WTC11 (cell line): ENCODE measurements around the gene FHIT. TPM values are rescaled to one million over a fixed set of nuclear protein-coding genes. Genes with fewer than 3 reads are reported as not detected.

Experiments used
- ATAC-seq: fragments of 200-7000 bp; cut with Tn5 transposase; 2 replicates; pipeline ENCODE4 v1.10.0; 2021; ENCODE audit warnings: mild to moderate bottlenecking, moderate library complexity
- CTCF ChIA-PET: fragments of 300-600 bp; sonication (Branson Sonifier 250); formaldehyde crosslinking; loops from one replicate; lab custom pipeline; 2021; ENCODE audit warnings: antibody characterized with exemption; lab: Charles Lee
- POLR2A ChIA-PET: fragments of 350-600 bp; sonication (Branson Sonifier 250); formaldehyde crosslinking; loops from one replicate; lab custom pipeline; 2021; ENCODE audit warnings: antibody characterized with exemption; lab: Charles Lee
- DNase-seq: peaks from one replicate; pipeline ENCODE4 v3.0.0; 2021; ENCODE audit warnings: low spot score
- H3K27ac Mint-ChIP-seq: 2 replicates; pipeline ENCODE4 v1.8.0; 2021; ENCODE audit warnings: mixed read lengths
- H3K27me3 Mint-ChIP-seq: 2 replicates; pipeline ENCODE4 v1.8.0; 2021; ENCODE audit warnings: low read depth, mild to moderate bottlenecking, moderate library complexity, mixed read lengths
- H3K36me3 Mint-ChIP-seq: 2 replicates; pipeline ENCODE4 v1.8.0; 2021; ENCODE audit warnings: mixed read lengths
- H3K4me1 Mint-ChIP-seq: 2 replicates; pipeline ENCODE4 v1.8.0; 2022; ENCODE audit warnings: mixed read lengths
- H3K4me3 Mint-ChIP-seq: 2 replicates; pipeline ENCODE4 v1.8.0; 2021; ENCODE audit warnings: mild to moderate bottlenecking, moderate library complexity, mixed read lengths
- H3K9me3 Mint-ChIP-seq: 2 replicates; pipeline ENCODE4 v1.8.0; 2021; ENCODE audit warnings: mixed read lengths
- ESRRA ChIP-seq: sonication (generic); formaldehyde crosslinking; IDR thresholded peaks from 2 replicates; pipeline ENCODE4 v1.8.1; 2022; ENCODE audit warnings: mild to moderate bottlenecking, missing genetic modification reagents, borderline replicate concordance
- JAZF1 ChIP-seq: fragments of 250-450 bp; sonication (Bioruptor Pico); IDR thresholded peaks from 2 replicates; pipeline ENCODE4 v1.9.0; 2021; ENCODE audit warnings: moderate library complexity, mild to moderate bottlenecking, inconsistent platforms
- NFE2L1 ChIP-seq: sonication (generic); formaldehyde crosslinking; IDR thresholded peaks from 2 replicates; pipeline ENCODE4 v1.8.1; 2023; ENCODE audit warnings: missing genetic modification reagents
- RELA ChIP-seq: sonication (generic); formaldehyde crosslinking; IDR thresholded peaks from 2 replicates; pipeline ENCODE4 v1.8.1; 2022; ENCODE audit warnings: missing genetic modification reagents, mild to moderate bottlenecking, borderline replicate concordance
- SMAD3 ChIP-seq: sonication (generic); formaldehyde crosslinking; IDR thresholded peaks from 2 replicates; pipeline ENCODE4 v1.8.0; 2022; ENCODE audit warnings: missing genetic modification reagents, mild to moderate bottlenecking, borderline replicate concordance
- ZBTB43 ChIP-seq: sonication (generic); formaldehyde crosslinking; IDR thresholded peaks from 2 replicates; pipeline ENCODE4 v1.8.1; 2023; ENCODE audit warnings: mild to moderate bottlenecking, missing genetic modification reagents
- ZNF219 ChIP-seq: sonication (generic); formaldehyde crosslinking; IDR thresholded peaks from 2 replicates; pipeline ENCODE4 v1.8.0; 2023; ENCODE audit warnings: missing genetic modification reagents, mild to moderate bottlenecking, borderline replicate concordance
- ZNF263 ChIP-seq: sonication (generic); formaldehyde crosslinking; IDR thresholded peaks from 2 replicates; pipeline ENCODE4 v1.8.1; 2022; ENCODE audit warnings: low read depth, mild to moderate bottlenecking, moderate library complexity, missing genetic modification reagents
- ZNF423 ChIP-seq: fragments of 250-450 bp; sonication (Bioruptor Pico); IDR thresholded peaks from 2 replicates; pipeline ENCODE4 v2.1.2; 2022; ENCODE audit warnings: mild to moderate bottlenecking, moderate library complexity
- ZNF512 ChIP-seq: sonication (generic); formaldehyde crosslinking; IDR thresholded peaks from 2 replicates; pipeline ENCODE4 v1.8.1; 2022; ENCODE audit warnings: missing genetic modification reagents, borderline replicate concordance
- total RNA-seq: library from RNA; stranded (reverse); gene quantifications from 3 replicates; pipeline ENCODE4 v1.2.3, GENCODE V29; 2021
- TF ChIP-seq, protein P1 (sequence below): sonication (generic); formaldehyde crosslinking; IDR thresholded peaks from 2 replicates; pipeline ENCODE4 v1.8.0; 2022; ENCODE audit warnings: mild to moderate bottlenecking, missing genetic modification reagents
- TF ChIP-seq, protein P2 (sequence below): fragments of 250-450 bp; sonication (Bioruptor Pico); IDR thresholded peaks from 2 replicates; pipeline ENCODE4 v1.9.0; 2021; ENCODE audit warnings: mild to moderate bottlenecking
- TF ChIP-seq, protein P3 (sequence below): fragments of 200-600 bp; IDR thresholded peaks from 2 replicates; pipeline ENCODE4 v1.8.0; 2022; ENCODE audit warnings: antibody characterized with exemption
- TF ChIP-seq, protein P4 (sequence below): sonication (generic); formaldehyde crosslinking; conservative IDR thresholded peaks from 2 replicates; pipeline ENCODE4 v1.8.1; 2023; ENCODE audit warnings: mild to moderate bottlenecking, low read depth, missing genetic modification reagents, moderate library complexity
- TF ChIP-seq, protein P5 (sequence below): fragments of 250-450 bp; sonication (Bioruptor Pico); IDR thresholded peaks from 2 replicates; pipeline ENCODE4 v1.9.0; 2021; ENCODE audit warnings: mild to moderate bottlenecking, borderline replicate concordance

FHIT gene
- total RNA-seq, 1 experiment from 2014 or later, result 2.6 TPM

DNA sequence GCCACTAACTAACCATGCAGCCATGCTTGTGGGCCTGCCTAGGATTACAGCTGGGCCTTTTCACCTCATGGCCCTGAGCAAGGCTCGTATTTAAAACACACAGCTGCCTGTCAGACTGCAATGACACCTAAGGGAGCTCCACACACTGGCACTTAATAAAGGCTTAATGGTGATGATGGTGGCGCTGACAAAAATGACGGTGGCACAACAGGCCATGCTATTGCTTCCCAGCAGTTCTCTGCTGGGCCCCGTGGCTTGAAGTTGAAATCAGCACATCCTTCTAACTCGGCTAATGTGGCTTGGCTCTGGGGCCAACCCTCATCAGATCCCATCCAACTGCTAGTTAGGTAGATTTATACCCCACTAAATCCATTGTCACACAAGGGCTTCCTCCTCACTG, 112.9 kb downstream of the FHIT start:
- ATAC-seq, result no peak
- DNase-seq, result no peak
- ChIA-PET POLR2A (interaction anchor here (0.5 kb wide), 1 partner anchor 414 kb away, joined by 3 read pairs; no protein-coding TSS in a partner anchor), CTCF (no interaction called here)
- H3K9me3 Mint-ChIP-seq, result no peaks in the 10 kb centered on the region
- no peak overlapping the region for H3K4me3 Mint-ChIP-seq
- H3K4me1 Mint-ChIP-seq, result peaks cover 42% of the 10 kb centered on the region
- TF ChIP-seq, protein P1, sequence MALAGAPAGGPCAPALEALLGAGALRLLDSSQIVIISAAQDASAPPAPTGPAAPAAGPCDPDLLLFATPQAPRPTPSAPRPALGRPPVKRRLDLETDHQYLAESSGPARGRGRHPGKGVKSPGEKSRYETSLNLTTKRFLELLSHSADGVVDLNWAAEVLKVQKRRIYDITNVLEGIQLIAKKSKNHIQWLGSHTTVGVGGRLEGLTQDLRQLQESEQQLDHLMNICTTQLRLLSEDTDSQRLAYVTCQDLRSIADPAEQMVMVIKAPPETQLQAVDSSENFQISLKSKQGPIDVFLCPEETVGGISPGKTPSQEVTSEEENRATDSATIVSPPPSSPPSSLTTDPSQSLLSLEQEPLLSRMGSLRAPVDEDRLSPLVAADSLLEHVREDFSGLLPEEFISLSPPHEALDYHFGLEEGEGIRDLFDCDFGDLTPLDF (CRISPR knock-in tag), result no peak
- TF ChIP-seq ZNF423 (no peak), RELA (CRISPR knock-in tag) (no peak)
- H3K36me3 Mint-ChIP-seq, result no peaks in the 10 kb centered on the region
- H3K27me3 Mint-ChIP-seq, result no peaks in the 10 kb centered on the region
- no peak overlapping the region for H3K27ac Mint-ChIP-seq

GRCh38 chr3:61136191-61136590, 115.1 kb downstream of the FHIT start:
- H3K27ac Mint-ChIP-seq, result no peak overlapping the region
- H3K4me3 Mint-ChIP-seq, result no peak overlapping the region
- ATAC-seq (no peak), DNase-seq (no peak)
- ChIA-PET POLR2A (no interaction called here), CTCF (no interaction called here)
- no peaks in the 10 kb centered on the region for H3K36me3 Mint-ChIP-seq
- peaks cover 24% of the 10 kb centered on the region for H3K4me1 Mint-ChIP-seq
- H3K9me3 Mint-ChIP-seq, result no peaks in the 10 kb centered on the region
- H3K27me3 Mint-ChIP-seq, result no peaks in the 10 kb centered on the region
- TF ChIP-seq, protein P2, sequence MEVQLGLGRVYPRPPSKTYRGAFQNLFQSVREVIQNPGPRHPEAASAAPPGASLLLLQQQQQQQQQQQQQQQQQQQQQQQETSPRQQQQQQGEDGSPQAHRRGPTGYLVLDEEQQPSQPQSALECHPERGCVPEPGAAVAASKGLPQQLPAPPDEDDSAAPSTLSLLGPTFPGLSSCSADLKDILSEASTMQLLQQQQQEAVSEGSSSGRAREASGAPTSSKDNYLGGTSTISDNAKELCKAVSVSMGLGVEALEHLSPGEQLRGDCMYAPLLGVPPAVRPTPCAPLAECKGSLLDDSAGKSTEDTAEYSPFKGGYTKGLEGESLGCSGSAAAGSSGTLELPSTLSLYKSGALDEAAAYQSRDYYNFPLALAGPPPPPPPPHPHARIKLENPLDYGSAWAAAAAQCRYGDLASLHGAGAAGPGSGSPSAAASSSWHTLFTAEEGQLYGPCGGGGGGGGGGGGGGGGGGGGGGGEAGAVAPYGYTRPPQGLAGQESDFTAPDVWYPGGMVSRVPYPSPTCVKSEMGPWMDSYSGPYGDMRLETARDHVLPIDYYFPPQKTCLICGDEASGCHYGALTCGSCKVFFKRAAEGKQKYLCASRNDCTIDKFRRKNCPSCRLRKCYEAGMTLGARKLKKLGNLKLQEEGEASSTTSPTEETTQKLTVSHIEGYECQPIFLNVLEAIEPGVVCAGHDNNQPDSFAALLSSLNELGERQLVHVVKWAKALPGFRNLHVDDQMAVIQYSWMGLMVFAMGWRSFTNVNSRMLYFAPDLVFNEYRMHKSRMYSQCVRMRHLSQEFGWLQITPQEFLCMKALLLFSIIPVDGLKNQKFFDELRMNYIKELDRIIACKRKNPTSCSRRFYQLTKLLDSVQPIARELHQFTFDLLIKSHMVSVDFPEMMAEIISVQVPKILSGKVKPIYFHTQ (CRISPR knock-in tag), result no peak
- TF ChIP-seq ZNF263 (CRISPR knock-in tag) (no peak), NFE2L1 (no peak), ZNF512 (CRISPR knock-in tag) (no peak), ZNF219 (CRISPR knock-in tag) (no peak), ZBTB43 (CRISPR knock-in tag) (no peak), ESRRA (no peak), SMAD3 (CRISPR knock-in tag) (no peak), JAZF1 (CRISPR knock-in tag) (no peak)
- TF ChIP-seq, protein P3, sequence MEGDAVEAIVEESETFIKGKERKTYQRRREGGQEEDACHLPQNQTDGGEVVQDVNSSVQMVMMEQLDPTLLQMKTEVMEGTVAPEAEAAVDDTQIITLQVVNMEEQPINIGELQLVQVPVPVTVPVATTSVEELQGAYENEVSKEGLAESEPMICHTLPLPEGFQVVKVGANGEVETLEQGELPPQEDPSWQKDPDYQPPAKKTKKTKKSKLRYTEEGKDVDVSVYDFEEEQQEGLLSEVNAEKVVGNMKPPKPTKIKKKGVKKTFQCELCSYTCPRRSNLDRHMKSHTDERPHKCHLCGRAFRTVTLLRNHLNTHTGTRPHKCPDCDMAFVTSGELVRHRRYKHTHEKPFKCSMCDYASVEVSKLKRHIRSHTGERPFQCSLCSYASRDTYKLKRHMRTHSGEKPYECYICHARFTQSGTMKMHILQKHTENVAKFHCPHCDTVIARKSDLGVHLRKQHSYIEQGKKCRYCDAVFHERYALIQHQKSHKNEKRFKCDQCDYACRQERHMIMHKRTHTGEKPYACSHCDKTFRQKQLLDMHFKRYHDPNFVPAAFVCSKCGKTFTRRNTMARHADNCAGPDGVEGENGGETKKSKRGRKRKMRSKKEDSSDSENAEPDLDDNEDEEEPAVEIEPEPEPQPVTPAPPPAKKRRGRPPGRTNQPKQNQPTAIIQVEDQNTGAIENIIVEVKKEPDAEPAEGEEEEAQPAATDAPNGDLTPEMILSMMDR, result no peak
- TF ChIP-seq, protein P4, sequence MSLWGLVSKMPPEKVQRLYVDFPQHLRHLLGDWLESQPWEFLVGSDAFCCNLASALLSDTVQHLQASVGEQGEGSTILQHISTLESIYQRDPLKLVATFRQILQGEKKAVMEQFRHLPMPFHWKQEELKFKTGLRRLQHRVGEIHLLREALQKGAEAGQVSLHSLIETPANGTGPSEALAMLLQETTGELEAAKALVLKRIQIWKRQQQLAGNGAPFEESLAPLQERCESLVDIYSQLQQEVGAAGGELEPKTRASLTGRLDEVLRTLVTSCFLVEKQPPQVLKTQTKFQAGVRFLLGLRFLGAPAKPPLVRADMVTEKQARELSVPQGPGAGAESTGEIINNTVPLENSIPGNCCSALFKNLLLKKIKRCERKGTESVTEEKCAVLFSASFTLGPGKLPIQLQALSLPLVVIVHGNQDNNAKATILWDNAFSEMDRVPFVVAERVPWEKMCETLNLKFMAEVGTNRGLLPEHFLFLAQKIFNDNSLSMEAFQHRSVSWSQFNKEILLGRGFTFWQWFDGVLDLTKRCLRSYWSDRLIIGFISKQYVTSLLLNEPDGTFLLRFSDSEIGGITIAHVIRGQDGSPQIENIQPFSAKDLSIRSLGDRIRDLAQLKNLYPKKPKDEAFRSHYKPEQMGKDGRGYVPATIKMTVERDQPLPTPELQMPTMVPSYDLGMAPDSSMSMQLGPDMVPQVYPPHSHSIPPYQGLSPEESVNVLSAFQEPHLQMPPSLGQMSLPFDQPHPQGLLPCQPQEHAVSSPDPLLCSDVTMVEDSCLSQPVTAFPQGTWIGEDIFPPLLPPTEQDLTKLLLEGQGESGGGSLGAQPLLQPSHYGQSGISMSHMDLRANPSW (CRISPR knock-in tag), result no peak
- TF ChIP-seq, protein P5, sequence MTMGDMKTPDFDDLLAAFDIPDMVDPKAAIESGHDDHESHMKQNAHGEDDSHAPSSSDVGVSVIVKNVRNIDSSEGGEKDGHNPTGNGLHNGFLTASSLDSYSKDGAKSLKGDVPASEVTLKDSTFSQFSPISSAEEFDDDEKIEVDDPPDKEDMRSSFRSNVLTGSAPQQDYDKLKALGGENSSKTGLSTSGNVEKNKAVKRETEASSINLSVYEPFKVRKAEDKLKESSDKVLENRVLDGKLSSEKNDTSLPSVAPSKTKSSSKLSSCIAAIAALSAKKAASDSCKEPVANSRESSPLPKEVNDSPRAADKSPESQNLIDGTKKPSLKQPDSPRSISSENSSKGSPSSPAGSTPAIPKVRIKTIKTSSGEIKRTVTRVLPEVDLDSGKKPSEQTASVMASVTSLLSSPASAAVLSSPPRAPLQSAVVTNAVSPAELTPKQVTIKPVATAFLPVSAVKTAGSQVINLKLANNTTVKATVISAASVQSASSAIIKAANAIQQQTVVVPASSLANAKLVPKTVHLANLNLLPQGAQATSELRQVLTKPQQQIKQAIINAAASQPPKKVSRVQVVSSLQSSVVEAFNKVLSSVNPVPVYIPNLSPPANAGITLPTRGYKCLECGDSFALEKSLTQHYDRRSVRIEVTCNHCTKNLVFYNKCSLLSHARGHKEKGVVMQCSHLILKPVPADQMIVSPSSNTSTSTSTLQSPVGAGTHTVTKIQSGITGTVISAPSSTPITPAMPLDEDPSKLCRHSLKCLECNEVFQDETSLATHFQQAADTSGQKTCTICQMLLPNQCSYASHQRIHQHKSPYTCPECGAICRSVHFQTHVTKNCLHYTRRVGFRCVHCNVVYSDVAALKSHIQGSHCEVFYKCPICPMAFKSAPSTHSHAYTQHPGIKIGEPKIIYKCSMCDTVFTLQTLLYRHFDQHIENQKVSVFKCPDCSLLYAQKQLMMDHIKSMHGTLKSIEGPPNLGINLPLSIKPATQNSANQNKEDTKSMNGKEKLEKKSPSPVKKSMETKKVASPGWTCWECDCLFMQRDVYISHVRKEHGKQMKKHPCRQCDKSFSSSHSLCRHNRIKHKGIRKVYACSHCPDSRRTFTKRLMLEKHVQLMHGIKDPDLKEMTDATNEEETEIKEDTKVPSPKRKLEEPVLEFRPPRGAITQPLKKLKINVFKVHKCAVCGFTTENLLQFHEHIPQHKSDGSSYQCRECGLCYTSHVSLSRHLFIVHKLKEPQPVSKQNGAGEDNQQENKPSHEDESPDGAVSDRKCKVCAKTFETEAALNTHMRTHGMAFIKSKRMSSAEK (CRISPR knock-in tag), result no peak
